Panc1 (cell line): ENCODE results near the gene TIAM2. TPM values are rescaled to one million over a fixed set of nuclear protein-coding genes. Genes with fewer than 3 reads are reported as not detected.
A peak's percentile ranks its signal among the peaks of the same experiment; 100 is the strongest.

Experiments
- ATAC-seq: fragments of 200-7000 bp; cut with Tn5 transposase; 2 replicates; pipeline ENCODE4 v1.9.1; 2020; ENCODE audit warnings: mild to moderate bottlenecking, moderate library complexity
- BruUV-seq: library from RNA; stranded (reverse); fragments of 400-500 nt; replicated peaks from 2 replicates; lab custom pipeline; 2021; lab: Mats Ljungman, UMichigan
- CTCF ChIA-PET: fragments of 300-600 bp; sonication (Branson Sonifier 250); formaldehyde crosslinking; loops from one replicate; lab custom pipeline; 2022; ENCODE audit warnings: antibody characterized with exemption; lab: Charles Lee
- POLR2A ChIA-PET: fragments of 300-600 bp; sonication (Branson Sonifier 250); formaldehyde crosslinking; loops from one replicate; lab custom pipeline; 2022; ENCODE audit warnings: antibody characterized with exemption; lab: Charles Lee
- DNase-seq: peaks from one replicate; pipeline ENCODE4 v3.0.0-alpha.2; 2010; ENCODE audit warnings: low read depth, low spot score
- H3K27ac ChIP-seq: 2 replicates; pipeline ENCODE4 v1.5.1; 2011; ENCODE audit warnings: mild to moderate bottlenecking, low read length, inconsistent platforms
- H3K27me3 ChIP-seq: fragments of 200-500 bp; sonication (Bioruptor generic); 2 replicates; pipeline ENCODE4 v1.6.0; 2014; ENCODE audit warnings: low read length, inconsistent platforms; ENCODE audit not compliant: control insufficient read depth, insufficient read depth
- H3K36me3 ChIP-seq: fragments of 200-500 bp; sonication (Bioruptor generic); 2 replicates; pipeline ENCODE4 v1.5.1; 2014; ENCODE audit warnings: inconsistent platforms, mild to moderate bottlenecking, low read length, moderate library complexity; ENCODE audit not compliant: control insufficient read depth, insufficient read depth
- H3K4me1 ChIP-seq: 2 replicates; pipeline ENCODE4 v1.5.1; 2011; ENCODE audit warnings: inconsistent platforms, mild to moderate bottlenecking, low read length, moderate library complexity; ENCODE audit not compliant: control insufficient read depth, insufficient read depth
- H3K4me3 ChIP-seq, 2 experiments: 2 replicates each; pipeline ENCODE4 v1.5.1; 2011 to 2012; ENCODE audit warnings: low read depth in 2 of 2, low read length in 2 of 2, mild to moderate bottlenecking in 2 of 2, inconsistent platforms in 1 of 2, moderate library complexity in 1 of 2
- H3K9me3 ChIP-seq: fragments of 200-500 bp; sonication (Bioruptor generic); 2 replicates; pipeline ENCODE4 v1.5.1; 2014; ENCODE audit warnings: low read depth, mild to moderate bottlenecking, inconsistent platforms, low read length, moderate library complexity; ENCODE audit not compliant: control insufficient read depth, insufficient read depth
- POLR2AphosphoS5 ChIP-seq: IDR thresholded peaks from 2 replicates; pipeline ENCODE4 v1.6.1; 2012; ENCODE audit warnings: mild to moderate bottlenecking, low read depth, low read length, moderate library complexity
- REST ChIP-seq, 2 experiments: IDR thresholded peaks; 2 replicates each; pipeline ENCODE4 v1.6.1; 2011 to 2012; ENCODE audit warnings: low read depth in 2 of 2, control low read depth in 1 of 2, low read length in 1 of 2, mild to moderate bottlenecking in 1 of 2, moderate library complexity in 1 of 2; ENCODE audit not compliant: insufficient read depth in 1 of 2
- SIN3A ChIP-seq: IDR thresholded peaks from 2 replicates; pipeline ENCODE4 v1.6.1; 2012; ENCODE audit warnings: low read depth, mild to moderate bottlenecking, low read length, moderate library complexity, borderline replicate concordance; ENCODE audit not compliant: insufficient read depth
- TCF7L2 ChIP-seq: IDR thresholded peaks from 2 replicates; pipeline ENCODE4 v1.6.1; 2011; ENCODE audit warnings: mild to moderate bottlenecking, low read depth, low read length, inconsistent platforms
- in situ Hi-C: cut with HindIII; loops from 2 replicates; pipeline ENCODE4 v1.10.0; 2016; ENCODE audit warnings: low sequenced_read_pairs, low pct_unique_long_range_greater_than_20kb
- intact Hi-C: fragments of 100-400 bp; cut with micrococcal nuclease; formaldehyde crosslinking; loops from one replicate; pipeline ENCODE4 v1.10.0; 2022; ENCODE audit not compliant: unreplicated experiment
- total RNA-seq: library from RNA; stranded (reverse); gene quantifications from one replicate; pipeline ENCODE4 v1.2.1, GENCODE V29; 2021; ENCODE audit not compliant: unreplicated experiment
- TF ChIP-seq, protein P1 (sequence below): fragments of 450-650 bp; IDR thresholded peaks from 2 replicates; pipeline ENCODE4 v1.5.1; 2017; ENCODE audit warnings: mild to moderate bottlenecking

TIAM2 gene
- total RNA-seq, 1 experiment from 2014 or later: 14.9 TPM

- CTCF ChIA-PET: no interaction called here
- POLR2A ChIA-PET: interaction anchor here (0.5 kb wide), 1 partner anchor 235 kb away, joined by 5 read pairs; no protein-coding TSS in a partner anchor
Measured at GRCh38 chr6:155162682-155163081, 167.6 kb downstream of the TIAM2 start.

GRCh38 chr6:155163601-155164000, 168.5 kb downstream of the TIAM2 start:
- no peaks in the 10 kb centered on the region for H3K36me3 ChIP-seq
- ChIA-PET POLR2A (interaction anchor here (0.7 kb wide), 1 partner anchor 176 kb away, joined by 4 read pairs; no protein-coding TSS in a partner anchor), CTCF (no interaction called here)
- no peak overlapping the region for H3K4me3 ChIP-seq
- ATAC-seq (no peak), DNase-seq (no peak)
- no peaks in the 10 kb centered on the region for H3K9me3 ChIP-seq
- in situ Hi-C loops (no loop called here), intact Hi-C loops (no loop called here)
- H3K27ac ChIP-seq: no peak overlapping the region
- H3K27me3 ChIP-seq: no peaks in the 10 kb centered on the region
- peaks cover 8% of the 10 kb centered on the region; the same call in 1 of the 2 replicates for H3K4me1 ChIP-seq
- TF ChIP-seq, protein P1, sequence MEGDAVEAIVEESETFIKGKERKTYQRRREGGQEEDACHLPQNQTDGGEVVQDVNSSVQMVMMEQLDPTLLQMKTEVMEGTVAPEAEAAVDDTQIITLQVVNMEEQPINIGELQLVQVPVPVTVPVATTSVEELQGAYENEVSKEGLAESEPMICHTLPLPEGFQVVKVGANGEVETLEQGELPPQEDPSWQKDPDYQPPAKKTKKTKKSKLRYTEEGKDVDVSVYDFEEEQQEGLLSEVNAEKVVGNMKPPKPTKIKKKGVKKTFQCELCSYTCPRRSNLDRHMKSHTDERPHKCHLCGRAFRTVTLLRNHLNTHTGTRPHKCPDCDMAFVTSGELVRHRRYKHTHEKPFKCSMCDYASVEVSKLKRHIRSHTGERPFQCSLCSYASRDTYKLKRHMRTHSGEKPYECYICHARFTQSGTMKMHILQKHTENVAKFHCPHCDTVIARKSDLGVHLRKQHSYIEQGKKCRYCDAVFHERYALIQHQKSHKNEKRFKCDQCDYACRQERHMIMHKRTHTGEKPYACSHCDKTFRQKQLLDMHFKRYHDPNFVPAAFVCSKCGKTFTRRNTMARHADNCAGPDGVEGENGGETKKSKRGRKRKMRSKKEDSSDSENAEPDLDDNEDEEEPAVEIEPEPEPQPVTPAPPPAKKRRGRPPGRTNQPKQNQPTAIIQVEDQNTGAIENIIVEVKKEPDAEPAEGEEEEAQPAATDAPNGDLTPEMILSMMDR: no peak
- TF ChIP-seq SIN3A: no peak
- TF ChIP-seq POLR2AphosphoS5: no peak
- no peak for TF ChIP-seq REST (IDR thresholded peaks at IDR 0.05; ENCODE audit: insufficient read depth in 1 of 2, low read depth in 2 of 2, low read length in 1 of 2)
- TF ChIP-seq TCF7L2: no peak
- no TSS peak for BruUV-seq

More at GRCh38 chr6:155162682-155163081, 167.6 kb downstream of the TIAM2 start:
- peak; percentile 63; the same call in 1 of the 2 replicates for ATAC-seq
- Histone ChIP-seq H3K27ac (no peak overlapping the region), H3K9me3 (no peaks in the 10 kb centered on the region), H3K36me3 (no peaks in the 10 kb centered on the region), H3K4me1 (peaks cover 8% of the 10 kb centered on the region; the same call in 1 of the 2 replicates), H3K4me3 (no peak overlapping the region), H3K27me3 (no peaks in the 10 kb centered on the region)
- no peak for DNase-seq
- TF ChIP-seq, protein P1: no peak
- TF ChIP-seq POLR2AphosphoS5 (no peak), REST (IDR thresholded peaks at IDR 0.05; ENCODE audit: insufficient read depth in 1 of 2, low read depth in 2 of 2, low read length in 1 of 2) (no peak), TCF7L2 (no peak), SIN3A (no peak)
- intact Hi-C loops: no loop called here
- BruUV-seq: no TSS peak
- in situ Hi-C loops: no loop called here
